Measurements from ENCODE around the gene PLA2G2A. TPM values are rescaled to one million over a fixed set of nuclear protein-coding genes. Genes with fewer than 3 reads are reported as not detected.

The PLA2G2A gene
- total RNA-seq, 1 experiment from 2014 or later = 1.2 TPM

- TF ChIP-seq HMGA2 (CRISPR knock-in tag; IDR thresholded peaks at IDR 0.05) (no peak), TEAD1 (CRISPR knock-in tag; IDR thresholded peaks at IDR 0.05) (no peak), ZNF263 (CRISPR knock-in tag; IDR thresholded peaks at IDR 0.05; ENCODE audit: low read depth) (no peak), ZNF219 (CRISPR knock-in tag; IDR thresholded peaks at IDR 0.05; ENCODE audit: borderline replicate concordance) (no peak), NFATC4 (CRISPR knock-in tag; IDR thresholded peaks at IDR 0.05) (no peak), ZNF138 (CRISPR knock-in tag; conservative IDR thresholded peaks at IDR 0.05) (no peak), USF2 (CRISPR knock-in tag; IDR thresholded peaks at IDR 0.05) (no peak), ZNF416 (CRISPR knock-in tag; IDR thresholded peaks at IDR 0.05) (no peak), SOX15 (CRISPR knock-in tag; IDR thresholded peaks at IDR 0.05) (no peak)
- TF ChIP-seq, protein P1, sequence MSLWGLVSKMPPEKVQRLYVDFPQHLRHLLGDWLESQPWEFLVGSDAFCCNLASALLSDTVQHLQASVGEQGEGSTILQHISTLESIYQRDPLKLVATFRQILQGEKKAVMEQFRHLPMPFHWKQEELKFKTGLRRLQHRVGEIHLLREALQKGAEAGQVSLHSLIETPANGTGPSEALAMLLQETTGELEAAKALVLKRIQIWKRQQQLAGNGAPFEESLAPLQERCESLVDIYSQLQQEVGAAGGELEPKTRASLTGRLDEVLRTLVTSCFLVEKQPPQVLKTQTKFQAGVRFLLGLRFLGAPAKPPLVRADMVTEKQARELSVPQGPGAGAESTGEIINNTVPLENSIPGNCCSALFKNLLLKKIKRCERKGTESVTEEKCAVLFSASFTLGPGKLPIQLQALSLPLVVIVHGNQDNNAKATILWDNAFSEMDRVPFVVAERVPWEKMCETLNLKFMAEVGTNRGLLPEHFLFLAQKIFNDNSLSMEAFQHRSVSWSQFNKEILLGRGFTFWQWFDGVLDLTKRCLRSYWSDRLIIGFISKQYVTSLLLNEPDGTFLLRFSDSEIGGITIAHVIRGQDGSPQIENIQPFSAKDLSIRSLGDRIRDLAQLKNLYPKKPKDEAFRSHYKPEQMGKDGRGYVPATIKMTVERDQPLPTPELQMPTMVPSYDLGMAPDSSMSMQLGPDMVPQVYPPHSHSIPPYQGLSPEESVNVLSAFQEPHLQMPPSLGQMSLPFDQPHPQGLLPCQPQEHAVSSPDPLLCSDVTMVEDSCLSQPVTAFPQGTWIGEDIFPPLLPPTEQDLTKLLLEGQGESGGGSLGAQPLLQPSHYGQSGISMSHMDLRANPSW (CRISPR knock-in tag; conservative IDR thresholded peaks at IDR 0.05; ENCODE audit: low read depth) = no peak
- TF ChIP-seq, protein P2, sequence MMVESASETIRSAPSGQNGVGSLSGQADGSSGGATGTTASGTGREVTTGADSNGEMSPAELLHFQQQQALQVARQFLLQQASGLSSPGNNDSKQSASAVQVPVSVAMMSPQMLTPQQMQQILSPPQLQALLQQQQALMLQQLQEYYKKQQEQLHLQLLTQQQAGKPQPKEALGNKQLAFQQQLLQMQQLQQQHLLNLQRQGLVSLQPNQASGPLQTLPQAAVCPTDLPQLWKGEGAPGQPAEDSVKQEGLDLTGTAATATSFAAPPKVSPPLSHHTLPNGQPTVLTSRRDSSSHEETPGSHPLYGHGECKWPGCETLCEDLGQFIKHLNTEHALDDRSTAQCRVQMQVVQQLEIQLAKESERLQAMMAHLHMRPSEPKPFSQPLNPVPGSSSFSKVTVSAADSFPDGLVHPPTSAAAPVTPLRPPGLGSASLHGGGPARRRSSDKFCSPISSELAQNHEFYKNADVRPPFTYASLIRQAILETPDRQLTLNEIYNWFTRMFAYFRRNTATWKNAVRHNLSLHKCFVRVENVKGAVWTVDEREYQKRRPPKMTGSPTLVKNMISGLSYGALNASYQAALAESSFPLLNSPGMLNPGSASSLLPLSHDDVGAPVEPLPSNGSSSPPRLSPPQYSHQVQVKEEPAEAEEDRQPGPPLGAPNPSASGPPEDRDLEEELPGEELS (CRISPR knock-in tag; IDR thresholded peaks at IDR 0.05) = no peak
These were observed 14.9 kb downstream of the PLA2G2A start (continued) for GRCh38 chr1:19964542-19964941.

DNA sequence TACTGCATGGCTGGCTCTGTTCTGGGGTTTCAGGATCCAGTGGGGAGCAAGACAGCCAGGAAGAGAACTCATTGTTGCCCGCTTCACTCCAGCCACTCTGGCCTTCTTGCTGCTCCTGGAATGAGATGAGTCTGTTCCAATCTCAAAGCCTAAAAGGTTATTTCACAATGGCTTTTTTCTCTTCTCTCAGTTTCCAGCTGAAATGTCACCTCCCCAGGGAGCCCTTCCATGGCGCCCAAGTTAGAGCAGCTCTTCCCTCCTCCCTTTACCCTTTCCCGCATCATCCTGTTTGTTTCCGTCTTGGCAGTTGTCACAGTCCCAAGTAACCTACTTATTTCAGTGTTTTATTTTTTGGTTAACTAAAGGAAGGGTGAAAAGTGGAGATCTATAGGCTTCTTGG, 15.8 kb downstream of the PLA2G2A start:
- H3K4me3 Mint-ChIP-seq = no peak overlapping the region
- H3K27ac Mint-ChIP-seq = no peak overlapping the region
- peaks cover 41% of the 10 kb centered on the region for H3K9me3 Mint-ChIP-seq
- peaks cover 18% of the 10 kb centered on the region for H3K36me3 Mint-ChIP-seq
- CTCF ChIA-PET = no interaction called here
- ATAC-seq (no peak), DNase-seq (ENCODE audit: low spot score) (no peak)
- POLR2A ChIA-PET = no interaction called here
- H3K27me3 Mint-ChIP-seq (ENCODE audit: low read depth) = peaks cover 23% of the 10 kb centered on the region
- peaks cover 21% of the 10 kb centered on the region for H3K4me1 Mint-ChIP-seq
- TF ChIP-seq MXD4 (CRISPR knock-in tag; IDR thresholded peaks at IDR 0.05; ENCODE audit: borderline replicate concordance) (no peak), CBFB (CRISPR knock-in tag; IDR thresholded peaks at IDR 0.05; ENCODE audit: low read depth) (no peak), ATF2 (CRISPR knock-in tag; IDR thresholded peaks at IDR 0.05; ENCODE audit: borderline replicate concordance, low read depth) (no peak), IRF2 (CRISPR knock-in tag; IDR thresholded peaks at IDR 0.05; ENCODE audit: borderline replicate concordance, low read depth) (no peak), ZNF121 (CRISPR knock-in tag; IDR thresholded peaks at IDR 0.05) (no peak), PRDM15 (CRISPR knock-in tag; IDR thresholded peaks at IDR 0.05) (no peak), ZNF423 (CRISPR knock-in tag; IDR thresholded peaks at IDR 0.05) (no peak), ZMAT4 (CRISPR knock-in tag; IDR thresholded peaks at IDR 0.05) (no peak), CREM (CRISPR knock-in tag; IDR thresholded peaks at IDR 0.05) (no peak), ZNF396 (CRISPR knock-in tag; IDR thresholded peaks at IDR 0.05; ENCODE audit: borderline replicate concordance) (no peak), GRHL2 (CRISPR knock-in tag; IDR thresholded peaks at IDR 0.05; ENCODE audit: insufficient replicate concordance, severe bottlenecking) (no peak)
- TF ChIP-seq, protein P3, sequence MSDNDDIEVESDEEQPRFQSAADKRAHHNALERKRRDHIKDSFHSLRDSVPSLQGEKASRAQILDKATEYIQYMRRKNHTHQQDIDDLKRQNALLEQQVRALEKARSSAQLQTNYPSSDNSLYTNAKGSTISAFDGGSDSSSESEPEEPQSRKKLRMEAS (CRISPR knock-in tag; IDR thresholded peaks at IDR 0.05) = no peak
- TF ChIP-seq, protein P1 (CRISPR knock-in tag; conservative IDR thresholded peaks at IDR 0.05; ENCODE audit: low read depth) = no peak

Measured in WTC11 (cell line).